K562 (cell line): Measurements from ENCODE around the gene MAB21L3. TPM values are rescaled to one million over a fixed set of nuclear protein-coding genes. Genes with fewer than 3 reads are reported as not detected.
A peak's percentile ranks its signal among the peaks of the same experiment; 100 is the strongest.

ENCODE experiments used
- ATAC-seq: fragments of 200-7000 bp; cut with Tn5 transposase; 3 replicates; pipeline ENCODE4 v1.9.1; 2020; ENCODE audit warnings: moderate library complexity
- BruUV-seq: library from RNA; stranded (reverse); fragments of 400-500 nt; replicated peaks from 2 replicates; lab custom pipeline; 2021; lab: Mats Ljungman, UMichigan
- CTCF ChIA-PET: fragments of 300-600 bp; formaldehyde crosslinking; extraction: SDS; loops from one replicate; lab custom pipeline; 2021; ENCODE audit warnings: low intra/inter-chr PET ratio; lab: Yijun Ruan, JAX
- POLR2A ChIA-PET: fragments of 300-600, 350-650 bp; sonication (Branson Sonifier 250); formaldehyde crosslinking; extraction: SDS; loops from one replicate; lab custom pipeline; 2021; ENCODE audit warnings: antibody characterized with exemption, inconsistent platforms; lab: Yijun Ruan, JAX
- DNase-seq, 4 experiments: peaks; one replicate each; pipeline versions ENCODE4 v3.0.0 to v3.0.0-alpha.2; 2011 to 2018; ENCODE audit warnings: low spot score in 3 of 4, mixed read lengths in 3 of 4; ENCODE audit errors: extremely low read depth in 1 of 4
- FAIRE-seq: peaks from 2 replicates; lab custom pipeline; 2011; peaks lifted over from hg19 to GRCh38; lab: Jason Lieb, UNC
- H2AFZ ChIP-seq: 2 replicates; pipeline ENCODE4 v1.6.0; 2011; ENCODE audit warnings: low read depth, low read length, control low read depth, inconsistent platforms
- H3K27ac ChIP-seq: fragments of 200-600 bp; 3 replicates; pipeline ENCODE4 v1.8.0; 2011; ENCODE audit warnings: low read depth, mild to moderate bottlenecking, control low read depth, inconsistent platforms, low read length, moderate library complexity, mixed read lengths; ENCODE audit errors: extremely low read depth
- H3K27me3 ChIP-seq, 2 experiments: fragments of 300-600 bp in 1 of 2; 2 replicates in 1 of 2; 3 replicates in 1 of 2; pipeline versions ENCODE4 v1.6.0 to v1.8.0; 2011; ENCODE audit warnings: inconsistent platforms in 2 of 2, low read length in 2 of 2, mild to moderate bottlenecking in 1 of 2, mixed read lengths in 1 of 2, moderate library complexity in 1 of 2; ENCODE audit not compliant: control insufficient read depth in 2 of 2, insufficient read depth in 2 of 2
- H3K36me3 ChIP-seq: fragments of 300-600 bp; 3 replicates; pipeline ENCODE4 v1.8.0; 2011; ENCODE audit warnings: mild to moderate bottlenecking, low read length, inconsistent platforms; ENCODE audit not compliant: control insufficient read depth, insufficient read depth
- H3K4me1 ChIP-seq, 2 experiments: fragments of 200-600 bp in 1 of 2; replicated peaks in 1 of 2; 2 replicates in 1 of 2; 3 replicates in 1 of 2; pipeline versions ENCODE4 v1.5.1 to v1.8.0; 2011; ENCODE audit warnings: inconsistent platforms in 2 of 2, low read length in 2 of 2, mild to moderate bottlenecking in 1 of 2, mixed read lengths in 1 of 2, moderate library complexity in 1 of 2; ENCODE audit not compliant: control insufficient read depth in 2 of 2, insufficient read depth in 2 of 2
- H3K4me2 ChIP-seq: 2 replicates; pipeline ENCODE4 v1.6.1; 2011; ENCODE audit warnings: low read length, control low read depth, inconsistent platforms, mixed read lengths; ENCODE audit not compliant: insufficient read depth
- H3K4me3 ChIP-seq: fragments of 200-600 bp; sonication (generic), shearing (Covaris generic); 2 replicates; pipeline ENCODE4 v1.5.1; 2016; ENCODE audit warnings: control low read depth, inconsistent platforms
- H3K79me2 ChIP-seq: fragments of 200-600 bp; 3 replicates; pipeline ENCODE4 v1.8.0; 2011; ENCODE audit warnings: low read length, inconsistent platforms; ENCODE audit not compliant: control insufficient read depth, insufficient read depth
- H3K9ac ChIP-seq, 2 experiments: 2 replicates each; pipeline versions ENCODE4 v1.6.0 to v1.6.1; 2011; ENCODE audit warnings: low read depth in 2 of 2, low read length in 2 of 2, control low read depth in 1 of 2, inconsistent platforms in 1 of 2, mild to moderate bottlenecking in 1 of 2, mixed read lengths in 1 of 2; ENCODE audit not compliant: insufficient read depth in 1 of 2
- H3K9me1 ChIP-seq: one replicate; pipeline ENCODE4 v1.6.0; 2011; ENCODE audit warnings: inconsistent platforms, mild to moderate bottlenecking, low read length, moderate library complexity; ENCODE audit not compliant: control insufficient read depth, insufficient read depth
- H3K9me3 ChIP-seq: replicated peaks from 2 replicates; pipeline ENCODE4 v1.5.1; 2011; ENCODE audit warnings: low read depth, low read length, inconsistent platforms; ENCODE audit not compliant: control insufficient read depth, insufficient read depth
- H4K20me1 ChIP-seq: replicated peaks from 2 replicates; pipeline ENCODE4 v1.6.1; 2011; ENCODE audit warnings: low read length, inconsistent platforms, mixed read lengths; ENCODE audit not compliant: control insufficient read depth, insufficient read depth
- ADNP ChIP-seq: fragments of 200-800 bp; sonication (Bioruptor generic); IDR thresholded peaks from 2 replicates; pipeline ENCODE4 v1.6.1; 2016; ENCODE audit warnings: missing genetic modification characterization, missing compliant biosample characterization
- BCOR ChIP-seq: fragments of 450-650 bp; IDR thresholded peaks from 2 replicates; pipeline ENCODE4 v1.6.1; 2016
- ESRRA ChIP-seq: fragments of 450-650 bp; IDR thresholded peaks from 2 replicates; pipeline ENCODE4 v1.6.1; 2014; ENCODE audit warnings: low read depth, mild to moderate bottlenecking, moderate library complexity, borderline replicate concordance
- KDM1A ChIP-seq, 2 experiments: fragments of 450-650 bp; IDR thresholded peaks; 2 replicates each; pipeline ENCODE4 v1.6.1; 2016; ENCODE audit warnings: mild to moderate bottlenecking in 2 of 2
- NFATC3 ChIP-seq: fragments of 450-650 bp; IDR thresholded peaks from 2 replicates; pipeline ENCODE4 v1.6.1; 2017; ENCODE audit warnings: mild to moderate bottlenecking
- RBM25 ChIP-seq: fragments of 200-400 bp; formaldehyde crosslinking; IDR thresholded peaks from 2 replicates; pipeline ENCODE4 v1.6.1; 2018; ENCODE audit warnings: low read length, low read depth, moderate library complexity; ENCODE audit not compliant: severe bottlenecking
- ZFX ChIP-seq: sonication (generic); formaldehyde crosslinking; IDR thresholded peaks from 2 replicates; pipeline ENCODE4 v1.8.0; 2022; ENCODE audit warnings: mild to moderate bottlenecking, missing genetic modification reagents, moderate library complexity
- ZNF561 ChIP-seq: fragments of 450-650 bp; formaldehyde crosslinking; conservative IDR thresholded peaks from 2 replicates; pipeline ENCODE4 v1.4.0; 2020; ENCODE audit warnings: mild to moderate bottlenecking, moderate library complexity
- WGBS: fragments of 100-300 bp; shearing (Covaris generic); methylation state at CpG from one replicate; pipeline ENCODE4 v1.1.6; 2016; ENCODE audit warnings: low coverage, mixed read lengths; ENCODE audit not compliant: insufficient coverage; ENCODE audit errors: missing lambda C conversion rate; 5-methylcytosine and 5-hydroxymethylcytosine counted together
- in situ Hi-C: fragments of 300-500 bp; cut with MboI; formaldehyde crosslinking; loops from 4 replicates; pipeline ENCODE4 v1.15.0; 2018; ENCODE audit warnings: inconsistent platforms, mixed read lengths
- intact Hi-C: fragments of 100-400 bp; cut with micrococcal nuclease; formaldehyde crosslinking; loops from 2 replicates; pipeline ENCODE4 v1.14.2; 2022
- polyA plus RNA-seq, 8 experiments: library from polyadenylated mRNA; depleted of rRNA in 4 of 8; stranded (reverse) in 5 of 8; unstranded in 3 of 8; fragments of >200 nt; fragmentation: Nextera tagmentation in 2 of 8; fragmentation: Illumina TruSeq in 1 of 8; extraction: Ambion mirVana in 2 of 8; extraction: Trizol in 1 of 8; gene quantifications; 2 replicates each; pipeline versions ENCODE4 v1.2.1 to v1.2.3, GENCODE V29; 2011 to 2014; ENCODE audit warnings: inconsistent platforms in 1 of 8, missing spikeins in 1 of 8
- total RNA-seq, 7 experiments: library from RNA; depleted of rRNA in 6 of 7; stranded (reverse); fragments of >200 nt in 6 of 7; fragmentation: Illumina TruSeq in 2 of 7; extraction: Trizol in 2 of 7; gene quantifications; 2 replicates each; pipeline versions ENCODE4 v1.2.1 to v1.2.3, GENCODE V29; 2011 to 2021; ENCODE audit warnings: low replicate concordance in 1 of 7

MAB21L3 gene
- total and polyA plus RNA-seq, 9 of the 15 experiments (the other 6 are each of a cell fraction or from before 2014, with no cell fraction given), result not detected

GRCh38 chr1:116166655-116167054 lies 55.5 kb downstream of the MAB21L3 start:
- no peak for DNase-seq
- no peaks in the 10 kb centered on the region for H3K9me3 ChIP-seq
- H3K36me3 ChIP-seq, result no peaks in the 10 kb centered on the region; the same call in 2 of the 3 replicates
- H3K9ac ChIP-seq, result no peak overlapping the region
- no TSS peak for BruUV-seq
- ChIA-PET POLR2A (interaction anchor here (1.2 kb wide), 2 partner anchors 10 to 11 kb away, joined by 3 to 4 read pairs; no protein-coding TSS in a partner anchor), CTCF (no interaction called here)
- FAIRE-seq, result no peak
- no peak overlapping the region for H3K27ac ChIP-seq
- no peaks in the 10 kb centered on the region for H4K20me1 ChIP-seq
- H3K79me2 ChIP-seq, result no peaks in the 10 kb centered on the region
- ATAC-seq, result no peak
- H3K4me1 ChIP-seq, result peaks cover 13 to 15% of the 10 kb centered on the region in 2 experiments
- TF ChIP-seq ESRRA, result peak; percentile 31; the same call in 1 of the 2 replicates
- TF ChIP-seq BCOR, result 0 out of 2 replicates have a peak, but pooled peaks have one; percentile 27
- TF ChIP-seq KDM1A (IDR thresholded peaks at IDR 0.05), result 0 out of 4 replicates have a peak, but pooled peaks of 1 of the 2 experiments have one; percentile 21
- TF ChIP-seq ZNF561, result no peak
- TF ChIP-seq ADNP (tag), result no peak
- TF ChIP-seq NFATC3, result no peak
- TF ChIP-seq RBM25, result peak; percentile 23
- no peak for TF ChIP-seq ZFX (CRISPR knock-in tag)
- no peak overlapping the region for H3K4me3 ChIP-seq
- in situ Hi-C loops (no loop called here), intact Hi-C loops (no loop called here)
- no peaks in the 10 kb centered on the region for H3K9me1 ChIP-seq
- H3K27me3 ChIP-seq, result peaks cover 12 to 43% of the 10 kb centered on the region in 2 experiments; a peak in 4 of 5 replicates
- 9% methylated on average over 4 of the region's 4 CpGs for WGBS
- no peak overlapping the region for H2AFZ ChIP-seq
- H3K4me2 ChIP-seq, result no peak overlapping the region
